Measurements from ENCODE around the gene ZNF652.

DNA sequence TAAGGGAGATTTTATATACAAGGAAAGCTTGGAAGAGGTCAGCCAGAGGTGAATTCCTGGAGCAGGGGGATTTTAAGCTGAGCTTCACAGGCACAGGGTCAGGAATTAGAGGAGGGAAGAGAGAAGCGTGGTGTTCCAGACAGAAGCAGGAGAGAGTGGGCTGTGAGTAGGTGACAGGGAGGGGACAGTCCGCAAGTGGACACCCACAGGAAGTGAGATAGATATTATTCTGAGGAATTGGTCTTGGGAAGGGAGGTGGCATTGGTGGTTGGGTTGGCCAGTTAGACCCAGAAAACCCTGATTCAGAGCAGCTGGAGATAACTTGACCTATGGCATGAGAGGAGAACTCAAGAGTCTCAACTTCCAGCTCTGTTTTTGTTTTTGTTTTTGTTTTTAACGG lies 37.9 kb upstream of the ZNF652 start:
- TF ChIP-seq, protein P1, sequence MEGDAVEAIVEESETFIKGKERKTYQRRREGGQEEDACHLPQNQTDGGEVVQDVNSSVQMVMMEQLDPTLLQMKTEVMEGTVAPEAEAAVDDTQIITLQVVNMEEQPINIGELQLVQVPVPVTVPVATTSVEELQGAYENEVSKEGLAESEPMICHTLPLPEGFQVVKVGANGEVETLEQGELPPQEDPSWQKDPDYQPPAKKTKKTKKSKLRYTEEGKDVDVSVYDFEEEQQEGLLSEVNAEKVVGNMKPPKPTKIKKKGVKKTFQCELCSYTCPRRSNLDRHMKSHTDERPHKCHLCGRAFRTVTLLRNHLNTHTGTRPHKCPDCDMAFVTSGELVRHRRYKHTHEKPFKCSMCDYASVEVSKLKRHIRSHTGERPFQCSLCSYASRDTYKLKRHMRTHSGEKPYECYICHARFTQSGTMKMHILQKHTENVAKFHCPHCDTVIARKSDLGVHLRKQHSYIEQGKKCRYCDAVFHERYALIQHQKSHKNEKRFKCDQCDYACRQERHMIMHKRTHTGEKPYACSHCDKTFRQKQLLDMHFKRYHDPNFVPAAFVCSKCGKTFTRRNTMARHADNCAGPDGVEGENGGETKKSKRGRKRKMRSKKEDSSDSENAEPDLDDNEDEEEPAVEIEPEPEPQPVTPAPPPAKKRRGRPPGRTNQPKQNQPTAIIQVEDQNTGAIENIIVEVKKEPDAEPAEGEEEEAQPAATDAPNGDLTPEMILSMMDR (conservative IDR thresholded peaks at IDR 0.05; ENCODE audit: low read depth, low read length) = no peak
- no peak for TF ChIP-seq EZH2 (IDR thresholded peaks at IDR 0.05; ENCODE audit: borderline replicate concordance, low read depth, low read length, poor library complexity, severe bottlenecking)
